Kidney tubule cell (primary cell): ENCODE data around the gene DET1.

Source experiments
- DNase-seq: peaks from one replicate; pipeline ENCODE4 v3.0.0-alpha.2; 2018; ENCODE audit warnings: low spot score

DET1 gene

DNA sequence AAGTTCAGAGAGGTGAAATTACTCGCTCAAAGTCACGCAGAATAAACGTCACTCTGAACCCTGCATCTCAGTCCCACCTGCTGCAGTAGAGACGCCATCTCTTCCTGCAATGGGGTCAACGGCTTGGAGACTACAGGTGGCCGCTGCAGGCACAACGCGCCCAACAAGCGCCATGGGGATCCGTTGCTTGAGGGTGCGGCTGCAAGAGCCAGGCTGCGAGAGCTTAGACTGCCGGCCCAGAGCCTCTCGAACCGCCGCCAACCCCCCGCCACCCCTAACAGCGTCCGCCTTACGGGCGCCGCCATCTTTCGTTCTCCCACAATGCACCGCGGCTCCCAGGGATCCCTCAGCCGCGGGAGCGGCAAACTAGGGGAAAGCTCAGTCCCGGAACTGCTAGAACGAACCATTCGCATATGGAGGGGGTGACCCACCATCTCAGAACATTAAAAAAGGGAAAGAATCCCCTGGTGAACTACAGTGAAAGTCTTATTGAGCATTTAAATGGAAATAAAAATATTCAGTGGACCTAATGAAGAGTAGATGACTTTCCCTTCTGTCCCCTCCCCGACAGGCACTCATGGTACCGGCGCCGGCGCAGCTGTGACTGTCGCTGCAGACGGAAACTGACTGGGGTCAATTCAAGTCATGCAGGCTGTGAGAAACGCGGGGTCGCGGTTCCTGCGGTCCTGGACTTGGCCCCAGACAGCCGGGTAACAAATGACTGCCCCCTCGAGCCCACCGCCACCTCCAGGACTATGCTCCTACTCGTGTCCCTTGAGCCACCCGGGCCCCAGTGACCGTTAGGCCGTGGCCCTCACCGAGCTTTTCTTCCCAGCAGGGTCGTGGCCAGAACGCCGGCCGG lies 79.2 kb downstream of the DET1 start, which contains the start of the genes MRPL46 and MRPS11:
TSS of gene MRPL46 (minus strand) at position 316 of the 862 bp plus-strand sequence. CDS start at position 305, 11 bp downstream.
TSS of gene MRPS11 (plus strand) at position 636 of the 862 bp plus-strand sequence. CDS start at position 646, 10 bp downstream.
- DNase-seq: peak; percentile 89

DNA sequence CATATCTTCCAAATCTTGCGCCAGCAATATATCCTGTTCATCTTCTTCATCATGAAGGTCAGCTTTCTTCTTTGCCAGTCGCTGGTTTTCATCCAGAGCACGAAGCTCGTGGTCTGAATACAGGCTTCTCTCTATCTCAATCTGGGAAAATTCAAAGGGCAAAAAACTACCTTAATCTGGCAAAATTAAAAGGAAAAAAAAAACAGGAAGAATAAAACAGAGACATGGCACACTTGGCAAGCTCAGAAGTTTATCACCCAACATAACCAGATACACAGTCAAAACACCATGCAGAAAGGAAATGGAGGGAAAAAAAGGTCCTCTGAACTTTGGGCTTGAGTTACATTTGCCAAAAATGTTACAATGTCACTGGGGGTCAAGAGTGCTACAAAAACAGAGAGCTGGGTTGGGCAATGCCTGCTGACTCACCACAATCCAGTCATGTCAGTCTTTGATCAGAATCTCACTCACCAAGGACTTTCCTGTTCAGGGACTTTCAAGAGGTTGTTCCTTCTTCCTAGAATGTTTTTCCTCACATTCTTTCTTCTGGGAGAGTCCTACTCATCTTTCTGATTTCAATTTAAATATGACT lies 80.8 kb downstream of the DET1 start:
- DNase-seq: peak; percentile 72

DNA sequence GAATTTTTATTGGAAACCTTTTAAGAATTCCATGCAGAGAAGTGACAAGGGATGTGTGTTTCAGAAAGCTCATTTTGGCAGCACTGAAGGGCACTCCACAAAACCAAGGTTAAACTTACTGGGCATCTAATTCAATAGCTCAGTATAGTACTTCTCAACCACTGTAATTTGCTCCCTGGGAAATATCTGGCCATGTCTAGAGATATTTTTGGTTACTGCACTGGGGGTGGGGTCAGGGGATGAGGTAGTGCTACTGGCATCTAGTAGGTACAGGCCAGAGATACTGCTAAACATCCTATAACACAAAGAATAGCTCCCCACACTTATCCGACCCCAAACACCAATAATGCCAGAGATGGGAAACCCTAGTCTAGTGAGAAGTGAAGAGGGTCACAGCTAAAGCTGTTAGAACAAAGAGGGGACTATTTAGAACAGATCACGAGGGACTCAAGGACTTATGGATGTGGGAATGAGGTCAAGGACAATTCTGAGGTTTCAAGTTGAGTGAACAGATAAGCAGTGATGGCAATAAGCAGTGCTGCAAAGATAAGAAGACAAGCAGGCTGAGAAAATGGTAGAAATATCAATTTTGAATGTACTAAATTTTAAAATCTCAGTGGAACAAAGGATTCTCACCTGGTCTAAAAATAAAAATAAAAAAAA lies 82.5 kb downstream of the DET1 start:
- no peak for DNase-seq
